ENCODE results near the gene MCM10.
"Not testable (repeated sequence)": the region's sequence is repeated elsewhere in the genome, so short reads cannot be mapped to it uniquely, and the experiment has no call there.

MCM10 gene

DNA sequence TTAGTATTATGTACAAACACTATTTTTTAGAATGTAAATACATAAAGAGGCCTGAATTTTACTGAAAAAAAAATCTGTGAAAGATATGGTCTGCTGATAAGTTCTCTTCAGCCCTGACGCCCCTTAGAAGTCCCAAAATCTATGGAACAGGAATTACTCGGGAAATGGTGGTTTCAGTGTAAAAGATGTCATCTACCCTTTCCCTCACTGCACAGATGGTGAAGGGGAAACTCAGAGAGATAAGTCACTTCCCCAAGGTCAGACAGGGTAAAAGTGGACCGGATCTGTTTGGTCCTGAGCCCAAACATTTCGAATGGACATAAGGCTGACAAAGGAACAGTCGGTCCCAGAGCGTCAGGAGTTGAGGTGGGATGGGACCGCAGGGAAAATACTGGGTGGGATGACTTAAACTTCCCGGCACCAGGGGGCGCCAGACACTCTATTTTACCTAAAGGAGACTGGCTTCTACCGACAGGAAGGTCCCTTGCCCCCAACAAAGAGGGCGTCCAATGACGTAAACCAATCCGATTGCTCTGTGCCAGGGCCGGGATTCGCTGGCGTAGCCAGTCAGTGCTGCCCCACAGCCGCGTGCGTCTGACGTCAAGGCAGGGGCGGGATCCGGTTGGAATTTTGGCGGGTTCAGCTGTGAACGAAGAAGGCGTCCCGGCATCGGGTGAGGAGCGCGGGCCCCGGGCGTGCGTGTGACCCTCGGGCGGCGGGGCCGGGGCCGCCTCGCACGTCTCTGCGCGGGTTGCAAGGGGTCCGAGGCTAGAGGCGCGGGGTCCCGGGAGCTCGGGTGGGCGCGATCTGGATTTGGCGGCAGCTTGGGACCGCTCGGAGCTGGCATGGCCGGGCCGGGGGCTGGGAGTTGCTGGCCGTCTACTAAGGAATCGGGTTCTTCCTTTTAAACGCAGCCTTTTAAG, at the start of gene MCM10:
MCM10 (plus strand) TSS at position 625 of the 923 bp plus-strand sequence. CDS start 2,645 bp downstream, outside the sequence.
- DNase-seq, result peak; percentile 98

DNA sequence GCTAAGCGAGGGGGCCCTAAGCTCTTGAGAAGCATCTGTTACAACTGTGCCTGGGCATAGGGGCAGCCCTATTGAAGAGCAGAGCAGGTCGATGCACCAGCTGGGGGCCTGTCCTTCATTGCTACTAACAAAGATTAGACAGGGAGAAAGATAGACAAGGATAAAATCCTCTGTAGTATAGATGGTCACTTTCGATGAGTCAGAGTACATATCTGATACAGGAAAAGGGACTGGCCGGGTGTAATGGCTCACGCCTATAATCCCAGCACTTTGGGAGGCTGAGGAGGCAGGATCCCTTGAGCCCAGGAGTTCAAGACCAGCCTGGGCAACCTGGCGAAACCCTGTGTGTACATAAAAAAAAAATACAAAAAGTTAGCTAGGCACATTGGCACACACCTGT, 47.8 kb upstream of the MCM10 start:
- no peak for DNase-seq

DNA sequence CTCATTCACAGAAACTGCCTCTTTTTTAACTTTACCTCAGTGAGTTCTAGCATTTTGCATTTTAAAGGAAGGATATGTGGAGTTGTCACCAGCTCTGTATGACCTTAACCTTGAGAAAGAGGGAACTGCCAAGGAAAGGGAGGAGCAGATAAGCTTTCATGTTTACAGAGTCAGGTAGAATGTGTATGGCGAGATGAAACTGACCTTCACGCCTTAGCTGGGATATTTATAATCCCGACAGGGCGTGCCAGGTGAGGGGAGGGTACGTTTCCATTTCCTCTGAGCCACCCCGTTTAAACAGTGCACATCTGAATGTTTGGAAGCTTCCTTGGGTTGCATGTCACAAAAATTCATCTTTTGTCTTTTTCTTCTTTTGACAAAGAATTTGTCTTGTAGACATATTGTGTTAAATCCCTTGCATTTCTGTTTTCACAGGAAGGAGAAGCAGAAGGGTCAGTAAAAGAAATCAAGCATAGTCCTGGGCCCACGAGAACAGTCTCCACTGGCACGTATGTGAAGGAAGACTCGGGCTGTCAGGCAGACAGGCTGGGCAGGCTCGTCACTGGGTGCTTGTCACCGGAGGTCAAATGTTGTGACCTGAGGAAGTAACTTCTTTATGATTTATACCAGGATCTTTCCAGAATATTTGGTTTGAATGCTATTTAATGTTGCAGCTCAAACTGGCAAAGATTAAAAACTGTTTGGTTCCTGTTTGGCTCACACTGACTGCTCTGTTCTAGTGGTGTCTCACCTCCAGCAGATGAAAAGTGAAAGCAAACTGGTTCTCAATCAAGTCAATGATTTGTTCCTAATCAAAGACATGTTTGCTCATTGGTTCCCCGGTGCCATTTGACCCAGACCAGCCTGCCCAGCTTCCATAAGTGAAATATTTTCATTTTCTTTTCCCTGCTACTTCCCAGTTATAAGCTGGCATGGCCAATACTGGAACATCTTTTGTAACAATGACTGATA, 45.2 kb upstream of the MCM10 start:
- DNase-seq, result peak; percentile 14 to 59

DNA sequence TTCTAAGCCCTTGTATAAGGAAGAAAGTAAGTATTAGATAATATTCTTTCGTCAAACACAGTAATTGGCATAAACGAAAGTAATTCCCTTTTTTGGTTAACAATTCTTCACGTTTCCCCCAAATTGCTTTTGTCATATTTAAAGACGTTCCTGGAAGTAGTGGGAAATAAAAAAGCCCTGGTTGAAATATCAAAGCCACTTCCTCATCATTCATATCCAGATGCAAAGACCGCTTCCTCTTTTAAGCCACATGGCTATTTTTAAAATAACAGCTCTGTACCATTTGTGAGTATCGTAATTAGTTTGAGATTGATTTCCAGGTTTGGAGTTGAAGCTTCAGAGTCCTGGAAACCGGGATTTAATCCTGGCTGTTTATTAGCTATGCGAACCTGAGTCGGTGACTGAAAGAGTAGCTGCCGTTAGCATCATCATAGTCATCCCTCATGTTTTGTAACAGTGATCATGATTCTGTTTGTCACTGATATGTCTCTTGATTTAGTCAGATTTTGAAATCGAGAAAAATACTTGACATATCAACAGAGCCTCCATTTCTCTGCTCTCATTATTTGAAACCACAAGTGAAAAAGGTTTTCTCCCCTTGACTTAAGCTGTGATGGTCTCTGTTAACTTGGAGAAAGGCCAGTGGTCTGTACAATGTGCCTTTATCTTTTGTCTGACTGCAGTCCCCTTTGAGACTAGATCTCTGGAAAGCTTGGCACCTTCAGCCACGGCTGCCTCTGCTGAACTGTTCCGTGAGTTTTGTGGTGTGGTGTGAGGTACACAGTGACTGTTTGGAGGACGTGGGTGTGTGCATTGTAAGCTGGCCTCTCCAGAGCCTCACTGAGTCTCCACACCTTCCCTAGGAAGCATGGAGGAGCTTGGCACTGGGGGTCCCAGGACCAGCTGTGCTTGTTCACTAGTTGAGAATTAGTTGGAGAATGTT, 43.2 kb upstream of the MCM10 start:
- DNase-seq, result no peak

DNA sequence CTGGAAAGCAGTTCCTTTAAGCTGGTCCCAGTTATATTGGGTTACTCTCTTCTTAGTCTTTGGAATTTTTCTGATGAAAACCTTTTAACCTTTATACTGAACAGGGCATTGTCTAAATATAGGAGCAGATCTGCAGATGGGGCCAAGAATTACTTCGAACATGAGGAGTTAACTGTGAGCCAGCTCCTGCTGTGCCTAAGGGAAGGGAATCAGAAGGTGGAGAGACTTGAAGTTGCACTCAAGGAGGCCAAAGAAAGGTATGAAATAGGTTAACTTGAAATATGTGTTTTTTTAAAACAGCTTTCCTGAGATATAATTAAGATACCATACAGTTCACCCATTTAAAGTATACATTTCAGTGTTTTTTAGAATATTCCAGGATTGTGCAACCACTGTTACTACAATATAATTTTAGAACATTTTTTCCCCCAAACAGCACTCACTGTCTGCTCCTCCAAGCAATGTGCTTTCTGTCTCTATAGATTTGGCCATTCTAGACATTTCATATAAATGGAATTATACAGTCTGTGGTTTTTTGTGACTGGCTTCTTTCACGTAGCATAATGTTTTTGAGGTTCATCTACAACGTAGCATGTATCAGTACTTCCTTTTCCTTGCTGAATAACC, 42.5 kb upstream of the MCM10 start:
- no peak for DNase-seq

DNA sequence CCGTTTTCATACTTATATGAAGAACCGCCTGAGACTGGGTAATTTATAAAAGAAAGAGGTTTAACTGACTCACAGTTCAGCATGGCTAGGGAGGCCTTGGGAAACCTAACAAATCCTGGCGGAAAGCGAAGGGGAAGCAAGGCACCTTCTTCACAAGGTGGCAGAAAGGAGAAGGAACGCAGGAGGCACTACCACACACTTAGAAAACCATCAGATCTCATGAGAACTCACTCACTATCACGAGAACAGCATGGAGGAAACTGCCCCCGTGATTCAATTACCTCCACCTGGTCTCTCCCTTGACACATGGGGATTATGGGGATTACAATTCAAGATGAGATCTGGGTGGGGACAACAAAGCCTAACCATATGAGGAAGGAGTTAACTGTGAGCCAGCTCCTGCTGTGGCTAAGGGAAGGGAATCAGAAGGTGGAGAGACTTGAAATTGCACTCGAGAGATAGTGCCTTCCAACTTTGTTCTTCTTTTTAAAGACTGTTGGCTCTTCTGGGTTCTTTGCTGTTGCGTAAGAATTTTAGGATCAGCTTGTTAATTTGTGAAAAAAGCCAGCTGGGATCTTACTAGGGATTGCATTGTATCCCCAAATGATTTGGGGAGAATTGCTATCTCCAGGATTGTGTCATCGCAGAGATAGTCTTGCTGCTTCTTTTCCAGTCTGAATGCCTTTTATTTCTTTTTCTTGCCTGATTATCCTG, 40.4 kb upstream of the MCM10 start:
- DNase-seq, result no peak

DNA sequence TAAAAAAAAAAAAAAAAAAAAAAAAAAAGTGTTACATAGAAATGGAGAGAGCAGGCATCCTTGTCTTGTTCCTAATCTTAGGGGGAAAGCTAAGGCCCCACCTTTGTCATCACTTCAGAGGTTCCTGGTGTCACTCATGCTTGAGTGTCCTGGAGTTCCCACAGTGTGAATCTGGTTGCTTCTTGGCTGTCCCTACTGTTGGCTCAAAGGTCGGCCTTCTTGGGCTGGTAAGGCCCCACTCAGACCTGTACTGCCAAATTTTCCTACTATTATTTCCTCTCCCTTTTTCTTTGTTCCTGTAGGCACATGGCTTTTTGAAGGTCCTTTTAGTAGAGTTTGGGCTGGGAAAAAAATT, 39.9 kb upstream of the MCM10 start:
- DNase-seq, result no peak

DNA sequence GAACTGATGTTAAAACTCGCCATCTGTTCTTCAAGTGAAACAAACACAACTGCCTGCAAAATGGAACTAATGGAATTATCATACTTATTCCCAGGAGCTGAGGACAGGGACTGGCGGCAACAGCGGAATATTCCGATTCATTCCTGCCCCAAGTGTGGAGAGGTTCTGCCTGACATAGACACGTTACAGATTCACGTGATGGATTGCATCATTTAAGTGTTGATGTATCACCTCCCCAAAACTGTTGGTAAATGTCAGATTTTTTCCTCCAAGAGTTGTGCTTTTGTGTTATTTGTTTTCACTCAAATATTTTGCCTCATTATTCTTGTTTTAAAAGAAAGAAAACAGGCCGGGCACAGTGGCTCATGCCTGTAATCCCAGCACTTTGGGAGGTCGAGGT, 24.7 kb upstream of the MCM10 start:
- DNase-seq, result no peak

DNA sequence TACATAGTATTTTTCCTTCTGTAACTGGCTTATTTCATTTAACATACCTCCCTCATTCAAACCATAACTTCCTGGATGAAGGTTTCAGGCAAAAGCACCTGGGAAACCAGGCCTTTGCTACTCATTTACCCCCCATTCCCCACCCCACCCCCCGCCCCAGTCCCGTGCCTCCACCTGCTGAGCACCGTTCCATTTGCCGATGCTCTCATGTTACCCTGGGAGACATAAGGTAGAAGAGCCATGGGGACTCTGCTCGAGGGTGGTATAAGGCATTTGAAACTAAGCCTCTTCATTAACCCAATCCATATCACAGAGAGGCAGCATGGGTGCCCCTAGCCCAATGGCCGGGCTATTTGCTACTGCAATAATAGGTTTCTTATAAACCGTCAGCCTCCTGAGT, 22.2 kb upstream of the MCM10 start:
- no peak for DNase-seq

DNA sequence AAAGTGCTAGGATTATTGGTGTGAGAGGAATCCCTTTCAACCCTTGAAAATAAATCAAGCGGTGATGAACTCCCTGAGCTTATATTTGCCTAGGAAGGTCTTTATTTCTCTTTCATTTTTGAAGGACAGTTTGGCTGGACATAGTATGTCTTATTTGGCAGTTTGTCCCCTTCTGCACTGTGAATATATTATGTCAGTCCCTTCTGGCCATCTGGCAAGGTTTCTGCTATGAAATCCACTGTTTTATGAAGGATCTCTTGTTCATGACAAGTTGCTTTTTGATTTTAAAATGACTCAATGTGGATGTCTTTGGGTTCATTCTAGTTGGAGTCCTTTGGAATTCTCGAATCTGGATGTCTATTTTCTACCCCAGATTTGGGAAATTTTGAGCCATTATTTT, 21.7 kb upstream of the MCM10 start:
- no peak for DNase-seq

DNA sequence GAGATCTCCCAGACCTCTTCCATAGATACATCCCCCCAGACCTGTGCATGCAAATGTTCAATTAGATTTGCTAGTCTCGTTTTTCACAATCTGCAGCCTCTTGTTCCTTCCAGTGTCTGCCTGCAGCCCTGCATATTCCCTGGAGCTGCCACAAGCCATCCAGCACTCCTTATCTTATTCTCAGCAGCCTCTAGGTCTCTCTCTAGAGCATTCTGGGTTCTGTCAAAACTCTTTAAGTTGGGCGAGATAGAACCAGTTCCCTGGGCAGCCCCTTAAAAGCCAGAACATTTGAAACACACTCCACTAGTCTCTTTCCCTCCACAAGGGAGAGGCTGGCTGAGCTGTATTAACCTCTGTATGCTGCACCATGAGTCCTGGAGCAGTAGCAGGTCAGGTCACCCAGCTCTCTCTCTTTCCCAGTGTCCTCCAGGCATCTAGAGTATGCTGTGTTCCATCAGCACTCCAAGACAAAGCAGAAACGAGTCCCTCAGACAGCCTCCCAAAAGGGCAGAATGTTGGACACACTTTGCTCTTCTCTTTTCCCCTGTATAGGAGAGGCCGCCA, 20.6 kb upstream of the MCM10 start:
- DNase-seq, result no peak

DNA sequence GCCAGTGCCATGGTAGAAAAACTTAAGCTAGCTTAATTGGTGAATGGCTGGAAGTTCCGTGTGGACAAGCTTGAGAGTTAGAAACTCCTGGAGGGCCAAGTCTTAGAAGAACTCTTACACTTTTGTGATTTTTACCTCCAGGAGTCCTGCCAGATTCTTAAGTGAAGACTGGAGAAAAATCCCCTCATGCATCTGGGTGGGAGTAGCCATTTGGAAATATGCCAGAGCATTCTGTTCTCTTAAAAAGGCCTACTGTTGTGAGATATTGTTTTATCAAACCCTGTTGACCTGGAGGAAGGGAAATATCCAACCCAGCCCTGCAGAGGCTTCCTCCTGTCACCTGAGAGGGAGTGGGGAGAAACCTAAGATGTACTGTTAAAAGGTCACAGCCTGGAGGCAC, 17.6 kb upstream of the MCM10 start:
- DNase-seq, result no peak

DNA sequence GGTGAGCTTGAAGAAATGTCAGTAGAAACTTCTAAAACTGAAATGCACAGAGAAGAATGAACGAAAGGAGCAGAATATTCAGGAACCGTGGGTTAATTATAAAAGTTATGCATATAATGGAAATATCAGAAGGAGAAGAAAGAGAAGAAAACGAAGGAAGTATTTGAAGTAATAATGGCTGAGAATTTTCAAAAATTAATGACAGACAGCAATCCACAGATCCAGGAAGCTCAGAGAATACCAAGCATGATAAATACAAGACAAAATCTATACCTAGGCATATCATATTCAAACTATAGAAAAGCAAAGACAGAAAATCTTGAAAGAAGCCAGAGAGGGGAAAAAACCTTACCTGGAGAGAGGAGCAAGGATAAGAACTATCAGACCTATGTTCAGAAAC, 16.5 kb upstream of the MCM10 start:
- DNase-seq, result no peak

DNA sequence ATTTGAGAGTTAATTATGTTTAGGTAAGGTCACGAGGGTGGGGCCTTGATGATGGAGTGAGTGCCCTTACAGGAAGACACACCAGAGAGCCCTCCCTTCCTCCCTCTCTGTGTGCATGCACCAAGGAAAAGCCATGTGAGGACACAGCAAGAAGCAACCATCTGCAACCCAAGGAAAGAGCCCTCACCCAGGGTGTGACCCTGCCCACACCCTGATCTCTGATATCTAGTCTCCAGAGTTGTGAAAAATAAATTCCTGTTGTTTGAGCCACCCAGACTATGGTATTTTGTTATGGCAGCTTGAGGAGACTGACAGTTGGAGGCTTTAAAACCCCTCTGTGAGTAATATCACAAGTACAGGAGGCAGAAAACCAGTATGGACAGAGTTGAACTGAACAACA, 15.0 kb upstream of the MCM10 start:
- DNase-seq, result no peak

DNA sequence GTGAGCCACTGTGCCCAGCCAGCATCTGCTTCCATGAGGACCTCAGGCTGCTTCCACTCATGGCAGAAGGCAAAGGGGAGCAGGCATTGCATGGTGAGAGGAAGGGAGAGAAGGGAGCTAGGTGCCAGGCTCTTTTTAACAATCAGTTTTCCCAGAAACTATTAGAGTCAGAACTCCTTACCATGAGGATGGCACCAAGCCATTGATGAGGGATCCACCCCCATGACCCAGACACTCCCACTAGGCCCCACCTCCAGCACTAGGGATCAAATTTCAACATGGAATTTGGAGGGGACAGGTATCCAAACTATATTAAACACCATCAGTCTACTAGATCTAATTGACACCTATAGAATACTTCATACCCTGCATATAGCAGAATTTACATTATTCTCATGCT, 14.2 kb upstream of the MCM10 start:
- no peak for DNase-seq

DNA sequence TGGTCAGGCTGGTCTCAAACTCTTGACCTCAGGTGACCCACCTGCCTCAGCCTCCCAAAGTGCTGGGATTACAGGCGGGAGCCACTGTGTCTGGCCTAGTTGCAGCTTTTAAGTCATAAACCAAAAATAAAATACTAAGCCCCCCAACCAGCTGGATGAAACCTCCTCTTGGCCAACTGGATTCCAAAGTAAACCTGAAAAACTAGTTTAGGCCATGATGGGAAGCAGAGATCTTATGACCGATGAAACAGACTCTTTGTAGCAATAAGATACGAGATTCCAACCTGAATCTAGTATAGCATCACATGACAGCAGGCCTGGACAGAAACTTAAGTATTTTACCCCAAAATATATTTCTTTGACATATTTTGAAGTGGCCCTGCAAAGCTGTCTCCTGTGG, 9.1 kb upstream of the MCM10 start:
- no peak for DNase-seq

DNA sequence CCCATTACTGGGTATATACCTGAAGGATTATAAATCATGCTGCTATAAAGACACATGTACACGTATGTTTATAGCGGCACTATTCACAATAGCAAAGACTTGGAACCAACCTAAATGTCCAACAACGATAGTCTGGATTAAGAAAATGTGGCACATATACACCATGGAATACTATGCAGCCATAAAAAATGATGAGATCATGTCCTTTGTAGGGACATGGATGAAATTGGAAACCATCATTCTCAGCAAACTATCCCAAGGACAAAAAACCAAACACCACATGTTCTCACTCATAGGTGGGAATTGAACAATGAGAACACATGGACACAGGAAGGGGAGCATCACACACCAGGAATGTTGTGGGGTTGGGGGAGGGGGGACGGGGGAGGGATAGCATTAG, 5.5 kb upstream of the MCM10 start:
- not testable (repeated sequence) for DNase-seq

DNA sequence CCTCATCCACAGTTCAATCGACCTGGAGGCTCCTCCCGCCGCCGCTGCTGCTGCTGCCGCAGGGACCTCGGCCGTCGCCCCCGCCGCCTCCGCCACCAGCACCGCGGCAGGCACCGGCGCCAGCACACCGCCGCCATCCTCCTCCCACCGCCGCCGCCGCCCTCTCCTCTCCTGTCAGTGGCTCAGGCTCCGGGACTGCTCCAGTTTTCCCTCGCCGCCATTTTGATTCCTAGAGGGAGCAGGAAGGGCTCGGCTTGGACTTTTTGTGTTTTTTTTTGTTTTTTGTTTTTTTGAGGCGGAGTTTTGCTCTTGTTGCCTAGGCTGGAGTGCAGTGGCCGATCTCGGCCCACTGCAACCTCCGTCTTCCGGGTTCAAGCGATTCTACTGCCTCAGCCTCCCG, 3.0 kb upstream of the MCM10 start:
- DNase-seq, result peak; percentile 13 to 30

DNA sequence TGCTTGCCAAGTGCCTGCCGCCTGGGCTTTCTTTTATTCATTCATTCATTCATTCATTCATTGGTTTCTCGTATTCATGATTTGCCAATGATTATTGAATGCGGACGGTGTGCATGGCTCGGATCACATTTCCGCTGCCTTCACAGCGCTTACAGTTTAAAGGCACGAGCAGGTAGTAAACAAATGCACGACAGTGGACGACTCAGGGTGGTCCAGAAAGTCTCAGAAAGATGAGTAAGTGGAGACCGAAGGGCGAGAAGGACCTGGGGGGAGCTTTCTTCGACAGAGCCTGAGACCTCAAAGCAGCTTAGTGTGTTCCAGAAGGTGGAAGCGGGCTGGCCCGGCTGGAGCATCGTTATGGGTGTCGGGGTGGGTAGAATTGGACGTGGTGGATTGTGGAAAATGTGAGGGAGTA, 506 bp downstream of the MCM10 start:
- no peak for DNase-seq

DNA sequence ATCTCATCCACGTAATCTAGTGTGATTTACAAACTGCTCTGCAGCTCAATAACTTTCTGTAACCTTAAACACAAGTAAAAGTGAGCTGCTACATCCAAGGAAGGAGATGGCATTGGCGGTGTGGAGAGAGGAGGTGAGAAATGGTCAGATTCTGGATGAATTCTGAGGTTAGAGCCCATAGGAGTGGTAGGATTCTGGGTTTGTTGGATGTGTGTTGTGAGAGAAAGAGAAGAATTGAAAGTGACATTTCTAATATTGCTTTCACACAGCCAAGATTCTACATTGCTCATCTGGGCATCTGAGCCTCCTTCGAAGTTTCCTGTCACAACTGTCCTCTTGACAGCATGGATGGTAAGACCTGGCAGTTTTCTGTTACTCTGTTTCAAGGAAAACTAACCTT, 2.5 kb downstream of the MCM10 start:
- DNase-seq, result no peak

DNA sequence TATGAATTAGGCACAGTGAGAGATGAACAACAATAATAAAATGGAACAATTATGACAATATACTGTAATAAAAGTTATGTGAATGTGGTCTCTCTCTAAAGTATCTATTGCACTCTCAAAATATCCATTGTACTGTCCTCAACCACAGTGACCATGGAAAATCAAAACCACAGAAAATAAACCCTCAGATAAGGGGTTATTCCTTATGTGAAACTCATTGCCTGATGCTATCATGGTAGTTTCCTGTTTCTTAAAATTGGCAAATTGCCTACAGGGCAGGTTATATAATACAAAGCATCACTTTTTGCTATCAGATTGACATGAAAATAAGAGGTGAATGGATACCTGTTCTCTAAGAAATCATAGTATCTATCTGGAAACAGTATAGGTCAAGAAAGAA, 3.8 kb downstream of the MCM10 start:
- DNase-seq, result peak in 1 of 2 donors; percentile 26

Measured in CD4-positive, alpha-beta T cell treated with Interferon alpha-2 for 1 hour (primary cell).